ENCODE measurements around the gene COMTD1.

DNA sequence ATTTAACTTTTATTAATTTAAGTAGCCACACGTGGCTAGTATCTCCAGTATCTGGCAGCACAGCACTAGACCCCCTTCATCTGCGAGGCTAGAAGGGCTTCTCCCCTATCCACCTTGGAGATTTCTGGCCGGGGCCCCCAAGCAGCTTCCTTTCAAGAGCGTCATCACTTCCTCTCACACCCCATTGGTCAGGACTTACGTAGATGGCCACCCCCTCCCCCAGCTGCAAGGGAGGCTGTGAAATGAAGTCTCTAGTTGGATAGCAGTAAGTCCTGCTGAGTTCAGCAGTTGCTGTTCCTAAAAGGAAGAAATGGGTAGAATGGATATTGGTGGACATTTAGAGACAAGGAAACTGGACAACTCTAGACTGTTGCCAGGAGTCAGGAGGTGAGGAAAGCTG lies 33.8 kb upstream of the COMTD1 start:
- TF ChIP-seq, protein P1, sequence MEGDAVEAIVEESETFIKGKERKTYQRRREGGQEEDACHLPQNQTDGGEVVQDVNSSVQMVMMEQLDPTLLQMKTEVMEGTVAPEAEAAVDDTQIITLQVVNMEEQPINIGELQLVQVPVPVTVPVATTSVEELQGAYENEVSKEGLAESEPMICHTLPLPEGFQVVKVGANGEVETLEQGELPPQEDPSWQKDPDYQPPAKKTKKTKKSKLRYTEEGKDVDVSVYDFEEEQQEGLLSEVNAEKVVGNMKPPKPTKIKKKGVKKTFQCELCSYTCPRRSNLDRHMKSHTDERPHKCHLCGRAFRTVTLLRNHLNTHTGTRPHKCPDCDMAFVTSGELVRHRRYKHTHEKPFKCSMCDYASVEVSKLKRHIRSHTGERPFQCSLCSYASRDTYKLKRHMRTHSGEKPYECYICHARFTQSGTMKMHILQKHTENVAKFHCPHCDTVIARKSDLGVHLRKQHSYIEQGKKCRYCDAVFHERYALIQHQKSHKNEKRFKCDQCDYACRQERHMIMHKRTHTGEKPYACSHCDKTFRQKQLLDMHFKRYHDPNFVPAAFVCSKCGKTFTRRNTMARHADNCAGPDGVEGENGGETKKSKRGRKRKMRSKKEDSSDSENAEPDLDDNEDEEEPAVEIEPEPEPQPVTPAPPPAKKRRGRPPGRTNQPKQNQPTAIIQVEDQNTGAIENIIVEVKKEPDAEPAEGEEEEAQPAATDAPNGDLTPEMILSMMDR (IDR thresholded peaks at IDR 0.05), result no peak
- TF ChIP-seq POLR2A (IDR thresholded peaks at IDR 0.05) (no peak), POLR2AphosphoS5 (IDR thresholded peaks at IDR 0.05) (no peak)
